ENCODE data around the gene PRRC2B. TPM values are rescaled to one million over a fixed set of nuclear protein-coding genes. Genes with fewer than 3 reads are reported as not detected.

PRRC2B gene
- total and polyA plus RNA-seq, 2 of the 8 experiments (the other 6 are each of a cell fraction or from before 2014, with no cell fraction given) = 37.3 to 249 TPM

GRCh38 chr9:131407717-131408195 lies 13.9 kb downstream of the PRRC2B start:
- H3K27ac ChIP-seq (ENCODE audit: low read depth, low read length) = peak overlapping the region; percentile 59; the same call in 1 of the 2 replicates
- H2BK15ac ChIP-seq (ENCODE audit: low read length) = no peak overlapping the region
- H3K4ac ChIP-seq (replicated peaks; ENCODE audit: insufficient read length, low read depth, low read length) = no peak overlapping the region
- peak overlapping the region; percentile 52; the same call in 1 of the 2 replicates for H3K18ac ChIP-seq (ENCODE audit: extremely low read depth, low read length)
- H3K14ac ChIP-seq (ENCODE audit: insufficient read length) = no peak overlapping the region
- peak overlapping the region; percentile 2 for H4K5ac ChIP-seq (ENCODE audit: insufficient read length, low read depth, low read length)
- H4K91ac ChIP-seq (replicated peaks; ENCODE audit: insufficient read length, low read length) = no peak overlapping the region
- H3K36me3 ChIP-seq (ENCODE audit: control insufficient read depth in 2 of 4, insufficient read depth in 4 of 4, low read length in 3 of 4) = peaks cover 0 to 3% (median 0%) of the 10 kb centered on the region in 4 experiments; a peak in 2 of 8 replicates
- H3K56ac ChIP-seq (replicated peaks; ENCODE audit: insufficient read length, low read depth, low read length) = no peak overlapping the region
- H3K4me3 ChIP-seq (ENCODE audit: extremely low read depth in 1 of 4, insufficient read depth in 2 of 4, low read depth in 3 of 4, low read length in 4 of 4) = peak overlapping the region in 3 of 4 experiments; percentile 6 to 44 (median 11); a peak in 4 of 8 replicates
- no peak overlapping the region for H2BK20ac ChIP-seq (ENCODE audit: low read length)
- no peaks in the 10 kb centered on the region for H3K9me3 ChIP-seq (ENCODE audit: insufficient read depth in 2 of 2, low read depth in 1 of 2, low read length in 1 of 2)
- H3K27me3 ChIP-seq (replicated peaks in 1 of 4; ENCODE audit: control insufficient read depth in 3 of 4, extremely low read depth in 1 of 4, insufficient read depth in 3 of 4, low read length in 3 of 4) = no peaks in the 10 kb centered on the region
- H2BK12ac ChIP-seq (ENCODE audit: low read depth, low read length) = no peak overlapping the region; the same call in 1 of the 2 replicates
- peaks cover 85 to 100% of the 10 kb centered on the region in 2 experiments for H3K79me2 ChIP-seq (ENCODE audit: control insufficient read depth in 1 of 2, insufficient read depth in 2 of 2, low read length in 2 of 2)
- DNase-seq (ENCODE audit: low read depth in 1 of 2, low spot score in 2 of 2) (peak in 1 of 2 experiments; percentile 65), FAIRE-seq (no peak)
- H2BK120ac ChIP-seq (replicated peaks; ENCODE audit: low read depth, low read length) = no peak overlapping the region
- H3K4me1 ChIP-seq (replicated peaks in 1 of 4; ENCODE audit: control insufficient read depth in 3 of 4, insufficient read depth in 4 of 4, low read length in 3 of 4) = peaks cover 40 to 61% (median 47%) of the 10 kb centered on the region in 4 experiments
- peaks cover 25 to 42% of the 10 kb centered on the region in 2 experiments for H4K20me1 ChIP-seq (replicated peaks in 1 of 2; ENCODE audit: control insufficient read depth in 1 of 2, insufficient read depth in 2 of 2, low read length in 2 of 2)
- H2AFZ ChIP-seq (ENCODE audit: low read length) = no peak overlapping the region
- H2BK5ac ChIP-seq (ENCODE audit: low read depth, low read length) = peak overlapping the region; percentile 46
- H3K4me2 ChIP-seq (ENCODE audit: insufficient read depth in 1 of 2, low read depth in 2 of 2, low read length in 2 of 2) = peak overlapping the region; percentile 61 to 72
- CTCF ChIA-PET (ENCODE audit: partially characterized antibody) = interaction anchor here (0.6 to 4.8 kb wide), 17 partner anchors 10 to 152 kb away, joined by 3 to 25 read pairs (median 4); no protein-coding TSS in a partner anchor
- H3K23me2 ChIP-seq (ENCODE audit: low read depth, low read length) = no peaks in the 10 kb centered on the region
- H2AK5ac ChIP-seq (ENCODE audit: low read depth, low read length) = peak overlapping the region; percentile 83; the same call in 1 of the 2 replicates
- no peak overlapping the region for H3K23ac ChIP-seq (ENCODE audit: insufficient read length)
- POLR2A ChIA-PET (ENCODE audit: partially characterized antibody) = interaction anchor here (0.6 to 4.6 kb wide), 11 partner anchors 10 to 42 kb away, joined by 3 to 78 read pairs (median 9); no protein-coding TSS in a partner anchor
- WGBS, 2 experiments (ENCODE audit: extremely low coverage in 1 of 2, insufficient coverage in 1 of 2, insufficient read length in 1 of 2, insufficient replicate concordance in 2 of 2, low coverage in 1 of 2, low lambda C conversion rate in 2 of 2, missing lambda C conversion rate in 1 of 2) = 34% methylated on average over 13 of the region's 13 CpGs; no CpG with 5 or more reads in 1 of the 2 experiments
- peak overlapping the region in 2 of 4 experiments; percentile 24 to 34; a peak in 2 of 7 replicates for H3K9ac ChIP-seq (replicated peaks in 1 of 4; ENCODE audit: extremely low read depth in 1 of 4, low read depth in 3 of 4, low read length in 3 of 4)
- H3K79me1 ChIP-seq (ENCODE audit: low read depth, low read length) = peaks cover 16% of the 10 kb centered on the region
- H4K8ac ChIP-seq (ENCODE audit: extremely low read depth, insufficient read depth, low read length) = no peak overlapping the region
- TF ChIP-seq EZH2 (IDR thresholded peaks at IDR 0.05; ENCODE audit: low read depth, low read length, severe bottlenecking) = no peak
- TF ChIP-seq TAF7 (optimal IDR thresholded peaks at IDR 0.05; ENCODE audit: borderline replicate concordance, low read depth, low read length) = peak; percentile 41
- TF ChIP-seq CHD1 (IDR thresholded peaks at IDR 0.05; ENCODE audit: low read depth, low read length) = no peak
- no peak for TF ChIP-seq ATF2 (IDR thresholded peaks at IDR 0.05; ENCODE audit: low read length)
- TF ChIP-seq CREB1 (IDR thresholded peaks at IDR 0.05) = peak; percentile 12; the same call in 1 of the 2 replicates
- no peak for TF ChIP-seq YY1 (IDR thresholded peaks at IDR 0.05; ENCODE audit: low read depth, low read length)
- TF ChIP-seq E2F6 (IDR thresholded peaks at IDR 0.05) = no peak
- TF ChIP-seq KDM1A (IDR thresholded peaks at IDR 0.05; ENCODE audit: borderline replicate concordance, low read length) = no peak
- no peak for TF ChIP-seq MAFK (IDR thresholded peaks at IDR 0.05; ENCODE audit: low read depth, low read length)
- peak in 1 of 2 experiments; percentile 33; a peak in 1 of 3 replicates for TF ChIP-seq POLR2A (IDR thresholded peaks at IDR 0.05; ENCODE audit: control extremely low read depth in 1 of 2, low read depth in 2 of 2, low read length in 2 of 2)

Data from H1 (cell line).